GM06990 (cell line): ENCODE results near the gene FBN2.

Source experiments
- DNase-seq: peaks from one replicate; pipeline ENCODE4 v3.0.0-alpha.2; 2011; ENCODE audit not compliant: insufficient read length; ENCODE audit errors: extremely low read depth
- H3K27me3 ChIP-seq: replicated peaks from 2 replicates; pipeline ENCODE4 v1.6.0; 2011; ENCODE audit warnings: low read length; ENCODE audit not compliant: control insufficient read depth, insufficient read depth
- H3K36me3 ChIP-seq: 2 replicates; pipeline ENCODE4 v1.5.1; 2011; ENCODE audit warnings: low read length; ENCODE audit not compliant: control insufficient read depth, insufficient read depth
- H3K4me3 ChIP-seq: replicated peaks from 2 replicates; pipeline ENCODE4 v1.5.1; 2011; ENCODE audit warnings: low read depth, mild to moderate bottlenecking, control low read depth, low read length
- TF ChIP-seq, protein P1 (sequence below): IDR thresholded peaks from 2 replicates; pipeline ENCODE4 v1.5.1; 2011; ENCODE audit warnings: low read length, control low read depth, mild to moderate bottlenecking, inconsistent platforms; ENCODE audit not compliant: insufficient read depth, poor library complexity, severe bottlenecking

Gene FBN2

DNA sequence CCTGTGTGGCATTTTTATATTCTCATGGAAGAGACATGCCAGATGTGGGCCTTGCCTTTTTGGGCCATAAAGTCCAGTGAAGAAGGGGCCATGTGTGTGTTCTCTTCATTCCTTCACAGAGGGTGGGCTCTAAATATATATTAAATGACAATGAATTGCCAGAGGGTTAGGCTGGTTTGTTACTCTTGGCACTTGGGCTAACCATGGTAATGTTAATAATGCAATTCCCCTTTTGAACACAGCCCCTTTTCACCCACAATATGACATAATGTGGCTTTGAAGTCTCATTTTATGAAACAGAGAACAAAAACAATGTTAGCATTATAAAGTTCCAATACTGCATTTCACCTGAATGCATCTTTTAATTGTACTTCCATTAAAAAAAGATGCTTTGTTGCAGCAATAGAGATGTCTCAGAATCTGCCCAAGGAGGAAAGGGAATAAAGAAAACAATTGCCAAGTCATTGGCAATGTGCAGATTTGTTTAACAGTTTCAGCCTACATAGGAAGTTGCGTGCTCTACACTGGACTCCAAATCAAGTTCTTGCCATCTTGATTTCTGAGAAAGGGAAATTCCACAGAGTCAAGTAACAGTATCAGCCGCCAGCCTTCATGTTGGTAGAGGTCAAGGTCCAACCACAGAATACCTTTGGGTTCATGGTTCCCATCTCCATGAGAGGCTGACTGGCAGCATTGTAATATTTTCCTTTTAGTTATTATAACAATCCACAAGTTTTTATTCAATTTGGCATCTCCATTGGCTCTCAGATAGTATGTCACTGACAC lies 312.6 kb downstream of the FBN2 start:
- TF ChIP-seq, protein P1, sequence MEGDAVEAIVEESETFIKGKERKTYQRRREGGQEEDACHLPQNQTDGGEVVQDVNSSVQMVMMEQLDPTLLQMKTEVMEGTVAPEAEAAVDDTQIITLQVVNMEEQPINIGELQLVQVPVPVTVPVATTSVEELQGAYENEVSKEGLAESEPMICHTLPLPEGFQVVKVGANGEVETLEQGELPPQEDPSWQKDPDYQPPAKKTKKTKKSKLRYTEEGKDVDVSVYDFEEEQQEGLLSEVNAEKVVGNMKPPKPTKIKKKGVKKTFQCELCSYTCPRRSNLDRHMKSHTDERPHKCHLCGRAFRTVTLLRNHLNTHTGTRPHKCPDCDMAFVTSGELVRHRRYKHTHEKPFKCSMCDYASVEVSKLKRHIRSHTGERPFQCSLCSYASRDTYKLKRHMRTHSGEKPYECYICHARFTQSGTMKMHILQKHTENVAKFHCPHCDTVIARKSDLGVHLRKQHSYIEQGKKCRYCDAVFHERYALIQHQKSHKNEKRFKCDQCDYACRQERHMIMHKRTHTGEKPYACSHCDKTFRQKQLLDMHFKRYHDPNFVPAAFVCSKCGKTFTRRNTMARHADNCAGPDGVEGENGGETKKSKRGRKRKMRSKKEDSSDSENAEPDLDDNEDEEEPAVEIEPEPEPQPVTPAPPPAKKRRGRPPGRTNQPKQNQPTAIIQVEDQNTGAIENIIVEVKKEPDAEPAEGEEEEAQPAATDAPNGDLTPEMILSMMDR, result no peak
- no peak for DNase-seq
- no peak overlapping the region for H3K4me3 ChIP-seq
- H3K27me3 ChIP-seq, result no peaks in the 10 kb centered on the region
- no peaks in the 10 kb centered on the region for H3K36me3 ChIP-seq

DNA sequence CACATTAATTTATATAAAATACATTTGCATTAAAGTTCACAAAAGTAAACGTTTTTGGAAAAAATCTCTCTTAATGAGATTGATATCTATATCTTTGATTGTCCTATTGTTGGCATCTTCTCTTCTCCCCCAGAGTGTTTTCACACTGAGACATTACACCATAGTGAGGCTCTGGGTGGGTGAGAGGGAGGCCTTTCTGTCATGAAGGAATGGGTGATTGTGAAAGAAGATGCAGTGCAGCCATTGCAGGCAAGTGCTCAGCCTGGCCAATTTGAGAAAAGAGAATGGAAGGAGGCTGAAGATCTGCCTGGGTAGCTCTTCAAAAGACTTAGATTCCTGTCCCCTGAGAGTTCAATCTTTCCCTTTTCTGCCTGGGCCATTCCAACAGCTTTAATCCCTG lies 313.7 kb downstream of the FBN2 start:
- TF ChIP-seq, protein P1, result no peak
- no peaks in the 10 kb centered on the region for H3K27me3 ChIP-seq
- no peak for DNase-seq
- no peak overlapping the region for H3K4me3 ChIP-seq
- no peaks in the 10 kb centered on the region for H3K36me3 ChIP-seq

DNA sequence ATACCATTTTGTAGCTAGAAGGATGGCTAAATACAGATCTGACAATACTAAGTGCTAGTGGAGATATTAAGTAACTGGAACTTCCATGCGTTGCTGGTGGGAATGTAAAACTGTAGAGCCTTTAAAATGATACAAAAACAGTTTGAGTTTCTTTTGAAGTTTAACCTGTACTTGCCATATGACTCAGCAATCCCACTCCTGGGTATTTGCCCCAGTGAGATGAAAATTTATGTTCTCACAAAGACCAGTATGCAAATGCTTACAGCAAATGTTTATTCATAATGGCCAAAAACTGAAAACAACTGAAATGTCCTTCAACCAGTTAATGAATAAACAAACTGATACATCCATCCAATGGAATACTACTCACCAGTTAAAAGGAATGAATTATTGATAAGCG lies 317.2 kb downstream of the FBN2 start:
- H3K27me3 ChIP-seq, result no peaks in the 10 kb centered on the region
- TF ChIP-seq, protein P1, result no peak
- no peak overlapping the region for H3K4me3 ChIP-seq
- no peak for DNase-seq
- no peaks in the 10 kb centered on the region for H3K36me3 ChIP-seq

DNA sequence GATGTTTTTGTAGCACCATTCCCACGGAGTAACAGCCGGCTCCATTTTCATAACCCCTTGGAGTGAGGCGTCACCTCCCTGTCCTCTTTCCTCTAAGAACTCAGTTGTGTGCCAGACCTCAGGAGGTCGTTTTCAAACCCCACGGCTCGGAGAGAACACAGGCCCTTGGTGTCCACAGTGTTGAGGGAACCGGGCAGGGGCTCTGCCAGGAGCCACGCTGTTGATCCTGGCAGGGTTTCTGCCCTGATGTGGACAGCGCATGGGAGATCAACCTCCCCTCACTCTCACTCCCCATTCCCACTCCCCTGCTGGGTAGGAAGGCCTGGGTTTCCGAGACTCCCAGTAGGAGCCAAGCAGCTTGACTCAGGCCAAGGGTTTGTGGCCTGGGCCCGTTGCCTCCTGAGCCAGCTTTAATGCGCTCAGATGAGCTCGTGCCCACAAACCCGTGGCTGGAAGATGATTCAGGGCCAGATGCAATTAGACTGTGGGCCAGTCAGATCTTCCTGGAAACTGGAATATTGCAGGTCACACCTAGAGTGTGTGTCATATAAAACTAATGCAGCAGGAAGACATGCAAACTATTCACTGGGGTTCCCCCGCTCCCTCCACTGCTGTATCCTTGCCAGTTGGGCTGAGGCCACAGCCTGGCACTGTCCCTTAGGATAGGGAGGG lies 321.0 kb downstream of the FBN2 start:
- Histone ChIP-seq H3K27me3 (no peaks in the 10 kb centered on the region), H3K4me3 (no peak overlapping the region), H3K36me3 (no peaks in the 10 kb centered on the region)
- no peak for DNase-seq
- TF ChIP-seq, protein P1, result no peak

DNA sequence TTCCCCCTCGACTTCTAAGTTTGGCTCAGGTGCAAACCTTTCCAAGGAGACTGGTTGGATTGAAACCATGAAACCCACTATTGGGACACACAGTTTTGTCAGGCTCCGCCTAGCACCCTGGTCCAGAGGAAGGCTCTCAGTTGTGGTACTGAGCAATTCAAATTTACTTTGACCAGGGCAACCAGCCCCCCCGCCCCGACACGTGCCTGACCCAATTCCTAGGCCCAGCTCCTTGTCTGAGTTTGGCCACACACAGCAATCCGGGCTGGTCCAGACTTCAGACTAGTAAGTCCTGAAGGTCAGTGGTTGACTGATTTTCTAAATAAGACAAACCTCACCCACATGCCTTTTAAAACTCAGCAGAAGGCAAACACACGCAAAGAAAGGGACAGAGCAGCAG lies 321.8 kb downstream of the FBN2 start:
- TF ChIP-seq, protein P1, result no peak
- DNase-seq, result no peak

More for the DNA sequence above, 321.8 kb downstream of the FBN2 start:
- Histone ChIP-seq H3K27me3 (no peaks in the 10 kb centered on the region), H3K4me3 (no peak overlapping the region), H3K36me3 (no peaks in the 10 kb centered on the region)
